Natural killer cell (primary cell): ENCODE measurements around the gene NBR1. TPM values are rescaled to one million over a fixed set of nuclear protein-coding genes. Genes with fewer than 3 reads are reported as not detected.
"Not testable (repeated sequence)": the region's sequence is repeated elsewhere in the genome, so short reads cannot be mapped to it uniquely, and the experiment has no call there.

Experiments
- ATAC-seq, 3 donors: fragments of 150-1000 bp in 2 of 3; fragments of 200-7000 bp in 1 of 3; cut with Tn5 transposase; 1 replicate in 1 of 3; 2 replicates in 2 of 3; pipeline ENCODE4 v1.10.0; 2021; ENCODE audit warnings: mild to moderate bottlenecking in 2 of 3, moderate library complexity in 2 of 3
- DNase-seq, 2 donors: peaks; one replicate each; pipeline versions ENCODE4 v3.0.0 to v3.0.0-alpha.2; 2013 to 2021; ENCODE audit warnings: mixed read lengths in 1 of 2
- H3K27ac ChIP-seq: one replicate; pipeline ENCODE4 v1.5.1; 2013; ENCODE audit warnings: mild to moderate bottlenecking, low read length
- H3K27me3 ChIP-seq: one replicate; pipeline ENCODE4 v1.6.1; 2013; ENCODE audit warnings: low read length; ENCODE audit not compliant: control insufficient read depth, insufficient read depth
- H3K36me3 ChIP-seq: one replicate; pipeline ENCODE4 v1.6.1; 2013; ENCODE audit warnings: low read length; ENCODE audit not compliant: control insufficient read depth, insufficient read depth
- H3K4me1 ChIP-seq: one replicate; pipeline ENCODE4 v1.6.1; 2013; ENCODE audit warnings: low read length; ENCODE audit not compliant: control insufficient read depth, insufficient read depth
- H3K4me3 ChIP-seq: one replicate; pipeline ENCODE4 v1.5.1; 2013; ENCODE audit warnings: low read length
- H3K9me3 ChIP-seq: one replicate; pipeline ENCODE4 v1.6.1; 2013; ENCODE audit warnings: low read length; ENCODE audit not compliant: control insufficient read depth, insufficient read depth
- H3K27ac Mint-ChIP-seq, 2 donors: one replicate each; pipeline ENCODE4 v1.8.0; 2022; ENCODE audit warnings: mild to moderate bottlenecking in 2 of 2, mixed read lengths in 2 of 2, moderate library complexity in 1 of 2
- H3K27me3 Mint-ChIP-seq, 2 donors: one replicate each; pipeline ENCODE4 v1.8.0; 2022; ENCODE audit warnings: low read depth in 2 of 2, mixed read lengths in 2 of 2
- H3K36me3 Mint-ChIP-seq: one replicate; pipeline ENCODE4 v1.8.0; 2022; ENCODE audit warnings: mixed read lengths
- H3K4me1 Mint-ChIP-seq, 2 donors: one replicate each; pipeline ENCODE4 v1.8.0; 2022; ENCODE audit warnings: mixed read lengths in 2 of 2
- H3K4me3 Mint-ChIP-seq: one replicate; pipeline ENCODE4 v1.8.0; 2022; ENCODE audit warnings: mild to moderate bottlenecking, moderate library complexity, mixed read lengths
- H3K9me3 Mint-ChIP-seq, 2 donors: one replicate each; pipeline ENCODE4 v1.8.0; 2022; ENCODE audit warnings: mixed read lengths in 2 of 2
- CTCF ChIP-seq: fragments of 200-600 bp; IDR thresholded peaks from one replicate; pipeline ENCODE4 v1.8.0; 2022; ENCODE audit warnings: antibody characterized with exemption
- WGBS: methylation state at CpG from one replicate; pipeline ENCODE4 v1.1.7; 2013; ENCODE audit warnings: missing lambda C conversion rate; ENCODE audit not compliant: insufficient coverage; 5-methylcytosine and 5-hydroxymethylcytosine counted together
- intact Hi-C: fragments of 100-400 bp; cut with micrococcal nuclease; formaldehyde crosslinking; loops from one replicate; pipeline ENCODE4 v1.14.2; 2022
- total RNA-seq, 4 donors: library from RNA; stranded (reverse); fragments of 120-200 nt in 1 of 4; gene quantifications; one replicate each; pipeline versions ENCODE4 v1.2.3 to v1.2.4, GENCODE V29; 2013 to 2022

Gene NBR1
- total RNA-seq, 3 donors from 2014 or later (not counting 1 experiment from before 2014, with no cell fraction given), result 63.3 to 74.8 (median 67.0) TPM

GRCh38 chr17:43183921-43184320 lies 12.9 kb downstream of the NBR1 start:
- Mint-ChIP-seq H3K27me3 (no peaks in the 10 kb centered on the region), H3K4me3 (no peak overlapping the region), H3K4me1 (no peaks in the 10 kb centered on the region), H3K9me3 (no peaks in the 10 kb centered on the region), H3K36me3 (no peaks in the 10 kb centered on the region), H3K27ac (no peak overlapping the region)
- ATAC-seq, result no peak
- Histone ChIP-seq H3K27me3 (no peaks in the 10 kb centered on the region), H3K36me3 (peaks cover 40% of the 10 kb centered on the region), H3K27ac (no peak overlapping the region), H3K9me3 (no peaks in the 10 kb centered on the region), H3K4me1 (no peaks in the 10 kb centered on the region), H3K4me3 (no peak overlapping the region)
- no peak for DNase-seq
- 97% methylated on average over 3 of the region's 3 CpGs for WGBS
- TF ChIP-seq CTCF, result no peak
- intact Hi-C loops, result no loop called here

- ATAC-seq, intact Hi-C loops, H3K4me3 ChIP-seq, H3K4me1 ChIP-seq, H3K27ac ChIP-seq, H3K9me3 ChIP-seq, H3K36me3 Mint-ChIP-seq, DNase-seq, H3K27me3 ChIP-seq, H3K4me1 Mint-ChIP-seq, H3K27ac Mint-ChIP-seq, H3K27me3 Mint-ChIP-seq, H3K9me3 Mint-ChIP-seq, H3K4me3 Mint-ChIP-seq: not testable (repeated sequence)
- peaks cover 46% of the 10 kb centered on the region for H3K36me3 ChIP-seq
- 100% methylated on average over 5 of the region's 5 CpGs for WGBS
These were observed 15.6 kb downstream of the NBR1 start for GRCh38 chr17:43186656-43187055.

GRCh38 chr17:43193251-43193650 lies 22.2 kb downstream of the NBR1 start:
- no peak for TF ChIP-seq CTCF
- ATAC-seq, result no peak
- Histone ChIP-seq H3K4me1 (no peaks in the 10 kb centered on the region), H3K9me3 (no peaks in the 10 kb centered on the region), H3K27ac (no peak overlapping the region), H3K4me3 (no peak overlapping the region), H3K27me3 (no peaks in the 10 kb centered on the region), H3K36me3 (peaks cover 71% of the 10 kb centered on the region)
- no peaks in the 10 kb centered on the region for H3K4me1 Mint-ChIP-seq
- no peaks in the 10 kb centered on the region for H3K27me3 Mint-ChIP-seq
- no peak for DNase-seq
- H3K27ac Mint-ChIP-seq, result peak overlapping the region in 1 of 2 donors; percentile 34
- 96% methylated on average over 5 of the region's 5 CpGs for WGBS
- H3K9me3 Mint-ChIP-seq, result no peaks in the 10 kb centered on the region
- peaks cover 32% of the 10 kb centered on the region for H3K36me3 Mint-ChIP-seq
- H3K4me3 Mint-ChIP-seq, result no peak overlapping the region
- intact Hi-C loops, result no loop called here

- TF ChIP-seq CTCF, result no peak
- Mint-ChIP-seq H3K27ac (no peak overlapping the region), H3K36me3 (peaks cover 14% of the 10 kb centered on the region), H3K27me3 (no peaks in the 10 kb centered on the region), H3K9me3 (no peaks in the 10 kb centered on the region), H3K4me3 (no peak overlapping the region), H3K4me1 (no peaks in the 10 kb centered on the region)
- peaks cover 68% of the 10 kb centered on the region for H3K36me3 ChIP-seq
- H3K4me1 ChIP-seq, result no peaks in the 10 kb centered on the region
- DNase-seq (no peak), ATAC-seq (no peak)
- 100% methylated on average over 2 of the region's 2 CpGs for WGBS
- no peaks in the 10 kb centered on the region for H3K27me3 ChIP-seq
- no peak overlapping the region for H3K27ac ChIP-seq
- no peak overlapping the region for H3K4me3 ChIP-seq
- H3K9me3 ChIP-seq, result no peaks in the 10 kb centered on the region
- intact Hi-C loops, result loop anchor here (10.0 kb wide), 1 partner anchor 175 kb away; the partner anchor contains the start of genes RND2 and VAT1
These were observed 28.6 kb downstream of the NBR1 start for GRCh38 chr17:43199633-43200032.
